OCI-LY1 (cell line): ENCODE results near the gene CARD8.
A peak's percentile ranks its signal among the peaks of the same experiment; 100 is the strongest.

Source experiments
- H2AFZ ChIP-seq: fragments of 200-600 bp; sonication (generic), shearing (Covaris generic); 2 replicates; pipeline ENCODE4 v1.6.0; 2014; ENCODE audit warnings: antibody characterized with exemption, mild to moderate bottlenecking, low read length
- H3F3A ChIP-seq: fragments of 200-600 bp; sonication (generic), shearing (Covaris generic); 2 replicates; pipeline ENCODE4 v1.6.0; 2014; ENCODE audit warnings: mild to moderate bottlenecking, antibody characterized with exemption, low read length, moderate library complexity; ENCODE audit not compliant: insufficient read depth
- H3K27ac ChIP-seq: fragments of 200-600 bp; sonication (generic); 2 replicates; pipeline ENCODE4 v1.5.1; 2014; ENCODE audit warnings: low read length, mixed run types, mild to moderate bottlenecking, low read depth; ENCODE audit not compliant: poor library complexity, severe bottlenecking
- H3K27me3 ChIP-seq: fragments of 200-600 bp; sonication (generic); 2 replicates; pipeline ENCODE4 v1.6.0; 2014; ENCODE audit warnings: antibody characterized with exemption, mild to moderate bottlenecking, low read length, moderate library complexity; ENCODE audit not compliant: insufficient read depth
- H3K36me3 ChIP-seq: fragments of 200-600 bp; sonication (generic); 2 replicates; pipeline ENCODE4 v1.6.1; 2014; ENCODE audit warnings: mild to moderate bottlenecking, antibody characterized with exemption, low read length, moderate library complexity, mixed read lengths; ENCODE audit not compliant: insufficient read depth
- H3K4me1 ChIP-seq: fragments of 200-600 bp; sonication (generic); 2 replicates; pipeline ENCODE4 v1.5.1; 2014; ENCODE audit warnings: mild to moderate bottlenecking, low read length, moderate library complexity; ENCODE audit not compliant: insufficient read depth, severe bottlenecking
- H3K4me2 ChIP-seq: fragments of 200-600 bp; sonication (generic), shearing (Covaris generic); 2 replicates; pipeline ENCODE4 v1.6.1; 2014; ENCODE audit warnings: low read length
- H3K4me3 ChIP-seq: fragments of 200-600 bp; sonication (generic); 2 replicates; pipeline ENCODE4 v1.5.1; 2014; ENCODE audit warnings: low read length, low read depth, mild to moderate bottlenecking, mixed read lengths; ENCODE audit not compliant: poor library complexity, severe bottlenecking
- H3K79me2 ChIP-seq: fragments of 200-600 bp; shearing (Covaris generic); 2 replicates; pipeline ENCODE4 v1.6.1; 2016; ENCODE audit warnings: mixed run types, low read length, mixed read lengths; ENCODE audit not compliant: insufficient read depth
- H3K9ac ChIP-seq: fragments of 200-600 bp; sonication (generic), shearing (Covaris generic); 2 replicates; pipeline ENCODE4 v1.6.1; 2014; ENCODE audit warnings: mild to moderate bottlenecking, low read length, mixed read lengths
- H3K9me2 ChIP-seq: fragments of 200-600 bp; sonication (generic), shearing (Covaris generic); 2 replicates; pipeline ENCODE4 v1.6.1; 2014; ENCODE audit warnings: low read depth, mild to moderate bottlenecking, low read length, mixed read lengths
- H3K9me3 ChIP-seq: fragments of 200-600 bp; shearing (Covaris generic); 2 replicates; pipeline ENCODE4 v1.6.1; 2014; ENCODE audit warnings: low read length, mixed read lengths
- H4K20me1 ChIP-seq: fragments of 200-600 bp; sonication (generic), shearing (Covaris generic); 2 replicates; pipeline ENCODE4 v1.6.0; 2016; ENCODE audit warnings: mild to moderate bottlenecking, low read length; ENCODE audit not compliant: insufficient read depth
- EZH2 ChIP-seq: fragments of 200-600 bp; sonication (generic), shearing (Covaris generic); IDR thresholded peaks from 2 replicates; pipeline ENCODE4 v1.8.0; 2017; ENCODE audit warnings: borderline replicate concordance, mixed run types, mild to moderate bottlenecking, antibody characterized with exemption, low read length, moderate library complexity, mixed read lengths
- TF ChIP-seq, protein P1 (sequence below): fragments of 200-600 bp; sonication (generic), shearing (Covaris generic); IDR thresholded peaks from 2 replicates; pipeline ENCODE4 v1.5.1; 2017; ENCODE audit warnings: mild to moderate bottlenecking, antibody characterized with exemption, low read length, moderate library complexity, mixed read lengths

CARD8 gene

DNA sequence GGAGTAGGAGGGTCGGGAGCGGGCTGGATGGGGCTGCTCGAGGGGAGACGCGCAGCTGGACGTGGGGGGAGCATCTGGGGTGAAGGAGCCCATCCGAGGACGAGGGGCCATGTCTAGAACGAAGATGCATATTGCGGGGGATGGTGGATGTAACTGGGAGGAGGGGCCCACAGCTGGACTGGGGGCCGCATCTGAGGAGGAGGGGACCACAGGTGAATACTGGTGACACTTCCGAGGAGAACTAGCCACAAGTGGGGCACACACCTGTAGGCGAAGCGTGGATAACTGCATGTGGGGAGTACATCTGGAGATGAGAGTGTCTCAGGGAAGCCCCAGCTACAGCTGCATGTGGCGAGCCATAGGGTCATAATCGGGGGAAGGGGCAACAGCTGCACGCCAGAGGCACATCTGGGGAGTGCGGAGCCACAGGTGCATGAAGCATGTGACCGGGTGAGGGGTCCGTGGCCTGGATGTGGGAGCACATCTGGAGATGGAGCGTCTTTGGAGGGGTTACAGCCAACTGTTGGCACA is 84.8 kb downstream of the CARD8 start:
- H3K4me3 ChIP-seq = peak overlapping the region; percentile 96
- peaks cover 24% of the 10 kb centered on the region for H3K79me2 ChIP-seq
- H3K9ac ChIP-seq = peak overlapping the region; percentile 94
- no peaks in the 10 kb centered on the region for H3K27me3 ChIP-seq
- no peaks in the 10 kb centered on the region for H3K9me2 ChIP-seq
- no peaks in the 10 kb centered on the region for H3F3A ChIP-seq
- H3K27ac ChIP-seq = peak overlapping the region; percentile 50
- peak overlapping the region; percentile 97 for H3K4me2 ChIP-seq
- H2AFZ ChIP-seq = no peak overlapping the region
- no peak for TF ChIP-seq EZH2
- TF ChIP-seq, protein P1, sequence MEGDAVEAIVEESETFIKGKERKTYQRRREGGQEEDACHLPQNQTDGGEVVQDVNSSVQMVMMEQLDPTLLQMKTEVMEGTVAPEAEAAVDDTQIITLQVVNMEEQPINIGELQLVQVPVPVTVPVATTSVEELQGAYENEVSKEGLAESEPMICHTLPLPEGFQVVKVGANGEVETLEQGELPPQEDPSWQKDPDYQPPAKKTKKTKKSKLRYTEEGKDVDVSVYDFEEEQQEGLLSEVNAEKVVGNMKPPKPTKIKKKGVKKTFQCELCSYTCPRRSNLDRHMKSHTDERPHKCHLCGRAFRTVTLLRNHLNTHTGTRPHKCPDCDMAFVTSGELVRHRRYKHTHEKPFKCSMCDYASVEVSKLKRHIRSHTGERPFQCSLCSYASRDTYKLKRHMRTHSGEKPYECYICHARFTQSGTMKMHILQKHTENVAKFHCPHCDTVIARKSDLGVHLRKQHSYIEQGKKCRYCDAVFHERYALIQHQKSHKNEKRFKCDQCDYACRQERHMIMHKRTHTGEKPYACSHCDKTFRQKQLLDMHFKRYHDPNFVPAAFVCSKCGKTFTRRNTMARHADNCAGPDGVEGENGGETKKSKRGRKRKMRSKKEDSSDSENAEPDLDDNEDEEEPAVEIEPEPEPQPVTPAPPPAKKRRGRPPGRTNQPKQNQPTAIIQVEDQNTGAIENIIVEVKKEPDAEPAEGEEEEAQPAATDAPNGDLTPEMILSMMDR = no peak
- no peaks in the 10 kb centered on the region for H3K9me3 ChIP-seq
- H3K36me3 ChIP-seq = peaks cover 24% of the 10 kb centered on the region; the same call in 1 of the 2 replicates
- no peaks in the 10 kb centered on the region for H4K20me1 ChIP-seq
- H3K4me1 ChIP-seq = peaks cover 31% of the 10 kb centered on the region

DNA sequence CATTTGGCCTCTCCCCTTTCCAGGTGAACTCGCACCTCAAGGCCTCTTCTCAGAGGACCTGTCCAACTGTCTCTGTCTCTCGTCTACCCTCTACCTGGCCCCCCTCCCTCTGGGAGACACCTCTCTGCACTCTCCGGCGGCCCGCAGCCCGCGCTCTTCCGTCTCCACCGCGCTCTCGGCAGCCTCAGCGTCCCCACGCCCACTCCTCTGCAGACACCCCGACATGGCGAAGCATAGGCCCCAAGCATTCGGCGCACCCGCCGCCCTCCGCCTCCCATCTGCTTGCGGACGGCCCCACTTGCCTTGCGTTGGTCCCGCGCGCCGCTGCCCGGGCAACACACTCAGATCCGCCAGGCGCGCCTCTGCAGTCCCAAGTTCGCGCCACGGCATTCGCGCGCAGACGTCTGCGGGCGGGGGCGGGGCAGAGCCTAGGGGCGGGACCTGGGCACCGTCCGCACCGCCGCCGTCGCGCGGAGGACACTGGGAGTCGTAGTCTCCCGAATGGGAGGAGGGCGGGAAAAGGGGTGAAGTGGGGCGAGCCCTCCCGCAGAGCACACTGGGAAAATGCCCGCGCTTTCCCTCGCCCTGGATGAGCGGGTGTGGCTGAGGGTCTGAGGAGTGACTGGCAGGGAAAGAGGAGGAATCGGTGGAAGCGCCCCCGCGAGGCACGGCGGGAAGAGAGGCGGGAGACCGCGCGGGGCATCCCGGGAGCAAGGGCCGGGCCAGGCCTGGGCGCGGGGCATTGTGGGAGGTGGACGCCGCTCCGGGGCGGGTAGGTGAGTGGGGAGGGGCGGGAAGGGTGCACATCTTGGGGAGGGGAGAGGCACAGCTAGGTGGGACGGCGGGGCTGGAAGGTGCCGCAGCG is 85.5 kb downstream of the CARD8 start, which contains the start of the genes LIG1 and ZSWIM9:
TSS of gene LIG1 (minus strand) at position 406 of the 865 bp plus-strand sequence. CDS start 4,778 bp downstream, outside the sequence.
TSS of gene ZSWIM9 (plus strand) at position 742 of the 865 bp plus-strand sequence. CDS start 1,123 bp downstream, outside the sequence.
- no peaks in the 10 kb centered on the region for H3F3A ChIP-seq
- peak within 1 kb of the TSS; percentile 94 for H3K9ac ChIP-seq
- H2AFZ ChIP-seq = no peak within 1 kb of the TSS
- no peaks in the 10 kb centered on the region for H3K9me3 ChIP-seq
- H3K79me2 ChIP-seq = peaks cover 24% of the 10 kb centered on the region
- peak within 1 kb of the TSS; percentile 79 for H3K27ac ChIP-seq
- no peak for TF ChIP-seq EZH2
- TF ChIP-seq, protein P1 = no peak
- H3K4me2 ChIP-seq = peak within 1 kb of the TSS; percentile 97
- H3K4me3 ChIP-seq = peak within 1 kb of the TSS; percentile 96
- H3K9me2 ChIP-seq = no peaks in the 10 kb centered on the region
- no peaks in the 10 kb centered on the region for H4K20me1 ChIP-seq
- peaks cover 31% of the 10 kb centered on the region for H3K4me1 ChIP-seq
- no peaks in the 10 kb centered on the region for H3K27me3 ChIP-seq
- H3K36me3 ChIP-seq = peaks cover 30% of the 10 kb centered on the region; the same call in 1 of the 2 replicates

DNA sequence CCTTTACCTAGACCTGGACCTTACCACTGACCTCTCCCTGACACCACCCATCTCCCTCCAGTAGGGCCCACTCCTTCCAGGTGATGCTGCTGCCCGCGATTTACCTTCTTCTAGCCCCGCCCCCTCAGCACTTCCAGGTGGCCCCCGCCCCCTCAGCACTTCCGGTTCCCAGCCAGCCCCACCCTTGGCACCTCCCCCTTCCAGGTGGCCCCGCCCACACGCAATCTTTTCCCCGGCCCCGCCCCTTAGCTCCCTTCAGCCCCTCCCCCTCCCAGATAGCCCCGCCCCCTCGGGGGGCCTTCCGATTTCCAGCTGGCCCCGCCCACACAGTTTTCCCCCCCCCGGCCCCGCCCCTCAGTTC is 86.2 kb downstream of the CARD8 start:
- no peaks in the 10 kb centered on the region for H3K27me3 ChIP-seq
- H3K9ac ChIP-seq = peak overlapping the region; percentile 94
- peaks cover 24% of the 10 kb centered on the region for H3K79me2 ChIP-seq
- H3K4me3 ChIP-seq = peak overlapping the region; percentile 96
- H3K9me3 ChIP-seq = no peaks in the 10 kb centered on the region
- peaks cover 31% of the 10 kb centered on the region; the same call in 1 of the 2 replicates for H3K36me3 ChIP-seq
- no peaks in the 10 kb centered on the region for H3K9me2 ChIP-seq
- no peak for TF ChIP-seq EZH2
- TF ChIP-seq, protein P1 = no peak
- H2AFZ ChIP-seq = no peak overlapping the region
- peaks cover 31% of the 10 kb centered on the region for H3K4me1 ChIP-seq
- H3K4me2 ChIP-seq = peak overlapping the region; percentile 97
- no peaks in the 10 kb centered on the region for H3F3A ChIP-seq
- peak overlapping the region; percentile 79 for H3K27ac ChIP-seq
- no peaks in the 10 kb centered on the region for H4K20me1 ChIP-seq
